ENCODE data around the gene TTC3. TPM values are rescaled to one million over a fixed set of nuclear protein-coding genes. Genes with fewer than 3 reads are reported as not detected.

The TTC3 gene
- total and polyA plus RNA-seq, 9 of the 15 experiments (the other 6 are each of a cell fraction or from before 2014, with no cell fraction given): 17.5 to 92.0 (median 59.5) TPM

DNA sequence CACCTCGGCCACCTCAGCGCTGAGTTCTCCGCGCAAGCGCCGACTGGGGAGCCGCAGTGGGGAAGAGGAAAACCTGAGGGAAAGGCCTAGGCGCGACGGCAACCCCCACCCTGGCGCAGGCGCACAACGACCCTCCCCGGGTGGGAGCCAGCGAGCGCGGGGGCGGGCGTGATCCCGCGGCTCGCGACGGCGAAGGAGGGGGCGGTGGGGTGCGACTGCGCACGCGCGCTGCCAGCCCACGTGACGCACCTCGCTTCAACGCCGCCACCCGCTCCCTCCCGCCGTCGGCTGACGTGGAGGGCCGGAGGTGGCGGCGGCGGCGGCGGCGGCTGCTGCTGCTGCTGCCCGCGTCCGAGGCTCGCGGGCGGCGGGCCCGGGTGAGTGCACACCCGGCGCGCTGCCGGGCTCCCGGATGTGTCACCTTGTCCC, at the start of gene TTC3, which contains the start of gene PIGP (continued):
- TF ChIP-seq, protein P1, sequence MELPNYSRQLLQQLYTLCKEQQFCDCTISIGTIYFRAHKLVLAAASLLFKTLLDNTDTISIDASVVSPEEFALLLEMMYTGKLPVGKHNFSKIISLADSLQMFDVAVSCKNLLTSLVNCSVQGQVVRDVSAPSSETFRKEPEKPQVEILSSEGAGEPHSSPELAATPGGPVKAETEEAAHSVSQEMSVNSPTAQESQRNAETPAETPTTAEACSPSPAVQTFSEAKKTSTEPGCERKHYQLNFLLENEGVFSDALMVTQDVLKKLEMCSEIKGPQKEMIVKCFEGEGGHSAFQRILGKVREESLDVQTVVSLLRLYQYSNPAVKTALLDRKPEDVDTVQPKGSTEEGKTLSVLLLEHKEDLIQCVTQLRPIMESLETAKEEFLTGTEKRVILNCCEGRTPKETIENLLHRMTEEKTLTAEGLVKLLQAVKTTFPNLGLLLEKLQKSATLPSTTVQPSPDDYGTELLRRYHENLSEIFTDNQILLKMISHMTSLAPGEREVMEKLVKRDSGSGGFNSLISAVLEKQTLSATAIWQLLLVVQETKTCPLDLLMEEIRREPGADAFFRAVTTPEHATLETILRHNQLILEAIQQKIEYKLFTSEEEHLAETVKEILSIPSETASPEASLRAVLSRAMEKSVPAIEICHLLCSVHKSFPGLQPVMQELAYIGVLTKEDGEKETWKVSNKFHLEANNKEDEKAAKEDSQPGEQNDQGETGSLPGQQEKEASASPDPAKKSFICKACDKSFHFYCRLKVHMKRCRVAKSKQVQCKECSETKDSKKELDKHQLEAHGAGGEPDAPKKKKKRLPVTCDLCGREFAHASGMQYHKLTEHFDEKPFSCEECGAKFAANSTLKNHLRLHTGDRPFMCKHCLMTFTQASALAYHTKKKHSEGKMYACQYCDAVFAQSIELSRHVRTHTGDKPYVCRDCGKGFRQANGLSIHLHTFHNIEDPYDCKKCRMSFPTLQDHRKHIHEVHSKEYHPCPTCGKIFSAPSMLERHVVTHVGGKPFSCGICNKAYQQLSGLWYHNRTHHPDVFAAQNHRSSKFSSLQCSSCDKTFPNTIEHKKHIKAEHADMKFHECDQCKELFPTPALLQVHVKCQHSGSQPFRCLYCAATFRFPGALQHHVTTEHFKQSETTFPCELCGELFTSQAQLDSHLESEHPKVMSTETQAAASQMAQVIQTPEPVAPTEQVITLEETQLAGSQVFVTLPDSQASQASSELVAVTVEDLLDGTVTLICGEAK (IDR thresholded peaks at IDR 0.05): no peak
- TF ChIP-seq, protein P1 (CRISPR knock-in tag; IDR thresholded peaks at IDR 0.05): no peak
- TF ChIP-seq MED1 (CRISPR knock-in tag; IDR thresholded peaks at IDR 0.05; ENCODE audit: borderline replicate concordance) (no peak), LCOR (CRISPR knock-in tag; IDR thresholded peaks at IDR 0.05) (peak; percentile 64), MAZ (CRISPR knock-in tag; conservative IDR thresholded peaks at IDR 0.05 in 1 of 2, IDR thresholded peaks at IDR 0.05 in 1 of 2) (peak; percentile 88 to 99), HMG20A (CRISPR knock-in tag; conservative IDR thresholded peaks at IDR 0.05) (no peak), ZNF79 (CRISPR knock-in tag; IDR thresholded peaks at IDR 0.05; ENCODE audit: low read depth) (no peak), EHMT2 (IDR thresholded peaks at IDR 0.05) (no peak), ZC3H4 (CRISPR knock-in tag; IDR thresholded peaks at IDR 0.05; ENCODE audit: borderline replicate concordance) (no peak), ZFX (CRISPR knock-in tag; IDR thresholded peaks at IDR 0.05) (peak; percentile 85), RBBP5 (IDR thresholded peaks at IDR 0.05; ENCODE audit: borderline replicate concordance, insufficient read depth, low read length, poor library complexity, severe bottlenecking) (peak; percentile 25), NKRF (IDR thresholded peaks at IDR 0.05; ENCODE audit: borderline replicate concordance) (no peak), CBFA2T2 (conservative IDR thresholded peaks at IDR 0.05) (no peak), RHOXF2B (CRISPR knock-in tag; conservative IDR thresholded peaks at IDR 0.05) (no peak)
